T-helper 2 cell treated with Interferon-gamma antibody and Interleukin-4, amounts not matched to agents 100 ng/mL and 5 ng/mL, for 36 hours (primary cell): Measurements from ENCODE around the gene HOXC5. TPM values are rescaled to one million over a fixed set of nuclear protein-coding genes. Genes with fewer than 3 reads are reported as not detected.

ENCODE experiments used
- intact Hi-C: fragments of 100-400 bp; cut with micrococcal nuclease; formaldehyde crosslinking; loops from one replicate; pipeline ENCODE4 v1.15.1; 2023
- total RNA-seq: library from RNA; stranded (reverse); gene quantifications from 2 replicates; pipeline ENCODE4 v1.2.3, GENCODE V29; 2022

HOXC5 gene
- total RNA-seq, 1 donor from 2014 or later, result not detected

GRCh38 chr12:54005853-54006558 lies 26.8 kb upstream of the HOXC5 start:
- intact Hi-C loops, result loop anchor here (1.0 kb wide), 3 partner anchors 185 to 202 kb away; no protein-coding TSS in a partner anchor

GRCh38 chr12:54006559-54007220 lies 26.2 kb upstream of the HOXC5 start:
- intact Hi-C loops, result loop anchor here (1.0 kb wide), 3 partner anchors 185 to 202 kb away; no protein-coding TSS in a partner anchor

- intact Hi-C loops, result no loop called here
These were observed 25.2 kb upstream of the HOXC5 start for GRCh38 chr12:54007538-54008259.

- intact Hi-C loops, result no loop called here
These were observed 24.6 kb upstream of the HOXC5 start for GRCh38 chr12:54008260-54008552.

- intact Hi-C loops, result no loop called here
These were observed 23.4 kb upstream of the HOXC5 start for GRCh38 chr12:54009171-54010052.

GRCh38 chr12:54010053-54010971 lies 22.5 kb upstream of the HOXC5 start:
- intact Hi-C loops, result no loop called here

- intact Hi-C loops, result no loop called here
These were observed 21.7 kb upstream of the HOXC5 start for GRCh38 chr12:54010972-54011664.

- intact Hi-C loops, result no loop called here
These were observed 21.0 kb upstream of the HOXC5 start for GRCh38 chr12:54011665-54012532.

GRCh38 chr12:54012631-54013409 lies 20.0 kb upstream of the HOXC5 start:
- intact Hi-C loops, result no loop called here

- intact Hi-C loops, result no loop called here
These were observed 18.4 kb upstream of the HOXC5 start for GRCh38 chr12:54014377-54015017.

GRCh38 chr12:54015018-54015931 lies 17.6 kb upstream of the HOXC5 start:
- intact Hi-C loops, result no loop called here

- intact Hi-C loops, result loop anchor here (2.0 kb wide), 1 partner anchor 17 kb away; the partner anchor contains the start of gene HOXC5
These were observed 16.8 kb upstream of the HOXC5 start for GRCh38 chr12:54016051-54016450.

GRCh38 chr12:54016478-54016964 lies 16.3 kb upstream of the HOXC5 start:
- intact Hi-C loops, result loop anchor here (2.0 kb wide), 1 partner anchor 16 kb away; the partner anchor contains the start of gene HOXC5

- intact Hi-C loops, result loop anchor here (2.0 kb wide), 1 partner anchor 16 kb away; the partner anchor contains the start of gene HOXC5
These were observed 15.6 kb upstream of the HOXC5 start for GRCh38 chr12:54017027-54017788.

- intact Hi-C loops, result loop anchor here (2.0 kb wide), 1 partner anchor 15 kb away; the partner anchor contains the start of gene HOXC5
These were observed 14.9 kb upstream of the HOXC5 start for GRCh38 chr12:54017878-54018467.
